Activated CD8-positive, alpha-beta T cell treated with anti-CD3 and anti-CD28 coated beads, Interleukin-2, amount 10 ng/mL, durations not matched to agents 7 days and 5 days (primary cell): ENCODE results near the gene LRRC39. TPM values are rescaled to one million over a fixed set of nuclear protein-coding genes. Genes with fewer than 3 reads are reported as not detected.

Experiments
- ATAC-seq: fragments of 150-1000 bp; cut with Tn5 transposase; one replicate; pipeline ENCODE4 v1.10.0; 2021; ENCODE audit warnings: moderate library complexity
- CTCF ChIA-PET: fragments of 350-600 bp; sonication (Branson Sonifier 250); formaldehyde crosslinking; loops from one replicate; lab custom pipeline; 2021; ENCODE audit warnings: antibody characterized with exemption; lab: Charles Lee
- POLR2A ChIA-PET: fragments of 350-600 bp; sonication (Branson Sonifier 250); formaldehyde crosslinking; loops from one replicate; lab custom pipeline; 2021; ENCODE audit warnings: antibody characterized with exemption; lab: Charles Lee
- DNase-seq: peaks from one replicate; pipeline ENCODE4 v3.0.0-alpha.2; 2020
- H3K27ac Mint-ChIP-seq: one replicate; pipeline ENCODE4 v1.8.0; 2021; ENCODE audit warnings: mild to moderate bottlenecking, mixed read lengths
- H3K27me3 Mint-ChIP-seq: one replicate; pipeline ENCODE4 v1.8.0; 2021; ENCODE audit warnings: low read depth, mixed read lengths
- H3K36me3 Mint-ChIP-seq: one replicate; pipeline ENCODE4 v1.8.0; 2021; ENCODE audit warnings: low read depth, mixed read lengths
- H3K4me1 Mint-ChIP-seq: one replicate; pipeline ENCODE4 v1.8.0; 2021; ENCODE audit warnings: low read depth, mixed read lengths
- H3K4me3 Mint-ChIP-seq: one replicate; pipeline ENCODE4 v1.8.0; 2021; ENCODE audit warnings: mild to moderate bottlenecking, mixed read lengths
- H3K9me3 Mint-ChIP-seq: one replicate; pipeline ENCODE4 v1.8.0; 2022; ENCODE audit warnings: mixed read lengths; ENCODE audit not compliant: insufficient read depth
- total RNA-seq, 2 experiments: library from RNA; stranded (reverse); gene quantifications; one replicate each; pipeline ENCODE4 v1.2.3, GENCODE V29; 2021

LRRC39 gene
- total RNA-seq, 2 experiments from 2014 or later, result 0.45 to 0.52 TPM

GRCh38 chr1:100146958-100147357, 31.1 kb downstream of the LRRC39 start:
- CTCF ChIA-PET, result no interaction called here
- POLR2A ChIA-PET, result no interaction called here
- H3K36me3 Mint-ChIP-seq, result peaks cover 37% of the 10 kb centered on the region
- ATAC-seq, result no peak
- no peak overlapping the region for H3K27ac Mint-ChIP-seq
- DNase-seq, result no peak
- H3K27me3 Mint-ChIP-seq, result no peaks in the 10 kb centered on the region
- no peaks in the 10 kb centered on the region for H3K9me3 Mint-ChIP-seq
- no peak overlapping the region for H3K4me3 Mint-ChIP-seq
- H3K4me1 Mint-ChIP-seq, result no peaks in the 10 kb centered on the region

GRCh38 chr1:100145116-100145515, 32.9 kb downstream of the LRRC39 start:
- H3K27me3 Mint-ChIP-seq, result no peaks in the 10 kb centered on the region
- POLR2A ChIA-PET, result no interaction called here
- ATAC-seq (no peak), DNase-seq (no peak)
- CTCF ChIA-PET, result no interaction called here
- H3K27ac Mint-ChIP-seq, result no peak overlapping the region
- no peak overlapping the region for H3K4me3 Mint-ChIP-seq
- H3K9me3 Mint-ChIP-seq, result no peaks in the 10 kb centered on the region
- peaks cover 44% of the 10 kb centered on the region for H3K36me3 Mint-ChIP-seq
- no peaks in the 10 kb centered on the region for H3K4me1 Mint-ChIP-seq

GRCh38 chr1:100142343-100142742, 35.7 kb downstream of the LRRC39 start:
- ChIA-PET POLR2A (no interaction called here), CTCF (interaction anchor here (1.1 kb wide), 1 partner anchor 9 kb away, joined by 4 read pairs; the partner anchor contains the start of gene TRMT13)
- Mint-ChIP-seq H3K27ac (no peak overlapping the region), H3K4me3 (no peak overlapping the region), H3K27me3 (no peaks in the 10 kb centered on the region), H3K4me1 (no peaks in the 10 kb centered on the region), H3K36me3 (peaks cover 54% of the 10 kb centered on the region), H3K9me3 (no peaks in the 10 kb centered on the region)
- DNase-seq, result no peak
- ATAC-seq, result no peak

GRCh38 chr1:100141192-100141591, 36.9 kb downstream of the LRRC39 start:
- Mint-ChIP-seq H3K4me3 (no peak overlapping the region), H3K4me1 (no peaks in the 10 kb centered on the region), H3K27me3 (no peaks in the 10 kb centered on the region), H3K36me3 (peaks cover 54% of the 10 kb centered on the region), H3K9me3 (no peaks in the 10 kb centered on the region), H3K27ac (no peak overlapping the region)
- CTCF ChIA-PET, result interaction anchor here (1.1 kb wide), 1 partner anchor 8 kb away, joined by 4 read pairs; the partner anchor contains the start of gene TRMT13
- ATAC-seq (no peak), DNase-seq (no peak)
- POLR2A ChIA-PET, result no interaction called here

- Mint-ChIP-seq H3K27ac (no peak overlapping the region), H3K4me3 (no peak overlapping the region), H3K36me3 (peaks cover 39% of the 10 kb centered on the region), H3K27me3 (no peaks in the 10 kb centered on the region), H3K4me1 (peaks cover 10% of the 10 kb centered on the region), H3K9me3 (no peaks in the 10 kb centered on the region)
- ChIA-PET POLR2A (no interaction called here), CTCF (interaction anchor here (0.6 kb wide), 1 partner anchor 9 kb away, joined by 3 read pairs; no protein-coding TSS in a partner anchor)
- no peak for ATAC-seq
- DNase-seq, result no peak
Observed at GRCh38 chr1:100137602-100138001, 40.5 kb downstream of the LRRC39 start.

- no peaks in the 10 kb centered on the region for H3K27me3 Mint-ChIP-seq
- no peaks in the 10 kb centered on the region for H3K9me3 Mint-ChIP-seq
- ChIA-PET POLR2A (no interaction called here), CTCF (no interaction called here)
- no peak for ATAC-seq
- peaks cover 33% of the 10 kb centered on the region for H3K36me3 Mint-ChIP-seq
- peaks cover 30% of the 10 kb centered on the region for H3K4me1 Mint-ChIP-seq
- H3K27ac Mint-ChIP-seq, result no peak overlapping the region
- no peak for DNase-seq
- H3K4me3 Mint-ChIP-seq, result peak overlapping the region; percentile 29
Observed at GRCh38 chr1:100134872-100135271, 43.2 kb downstream of the LRRC39 start.

GRCh38 chr1:100132566-100133477, 45.2 kb downstream of the LRRC39 start, which contains the start of the genes SASS6 and TRMT13:
Gene SASS6 (minus strand): TSS chr1:100132930. CDS start chr1:100132814, 116 bp downstream.
Gene TRMT13 (plus strand): TSS chr1:100133163. CDS start chr1:100133169, 6 bp downstream.
- Mint-ChIP-seq H3K36me3 (peaks cover 22% of the 10 kb centered on the region), H3K27ac (peak within 1 kb of the TSS; percentile 97), H3K4me3 (peak within 1 kb of the TSS; percentile 99), H3K27me3 (no peaks in the 10 kb centered on the region), H3K4me1 (peaks cover 33% of the 10 kb centered on the region), H3K9me3 (no peaks in the 10 kb centered on the region)
- POLR2A ChIA-PET, result interaction anchor here (0.5 to 1.6 kb wide), 13 partner anchors 9 to 332 kb away, joined by 3 to 12 read pairs (median 4); partner anchors contain the start of genes DBT, RTCA and SLC35A3
- CTCF ChIA-PET, result interaction anchor here (0.9 to 1.4 kb wide), 5 partner anchors 9 to 439 kb away, joined by 3 to 4 read pairs (median 3); no protein-coding TSS in a partner anchor
- DNase-seq (peak; percentile 98), ATAC-seq (peak; percentile 93)

- no peaks in the 10 kb centered on the region for H3K27me3 Mint-ChIP-seq
- H3K36me3 Mint-ChIP-seq, result peaks cover 15% of the 10 kb centered on the region
- peaks cover 33% of the 10 kb centered on the region for H3K4me1 Mint-ChIP-seq
- ATAC-seq (no peak), DNase-seq (no peak)
- CTCF ChIA-PET, result interaction anchor here (1.5 kb wide), 1 partner anchor 22 kb away, joined by 4 read pairs; no protein-coding TSS in a partner anchor
- peak overlapping the region; percentile 99 for H3K4me3 Mint-ChIP-seq
- H3K9me3 Mint-ChIP-seq, result no peaks in the 10 kb centered on the region
- POLR2A ChIA-PET, result no interaction called here
- peak overlapping the region; percentile 97 for H3K27ac Mint-ChIP-seq
Observed at GRCh38 chr1:100131623-100132022, 46.4 kb downstream of the LRRC39 start.

- Mint-ChIP-seq H3K4me1 (peaks cover 33% of the 10 kb centered on the region), H3K27ac (no peak overlapping the region), H3K36me3 (peaks cover 23% of the 10 kb centered on the region), H3K9me3 (no peaks in the 10 kb centered on the region), H3K4me3 (no peak overlapping the region), H3K27me3 (no peaks in the 10 kb centered on the region)
- ChIA-PET POLR2A (interaction anchor here (1.2 kb wide), 1 partner anchor 14 kb away, joined by 4 read pairs; no protein-coding TSS in a partner anchor), CTCF (interaction anchor here (1.5 kb wide), 1 partner anchor 23 kb away, joined by 4 read pairs; no protein-coding TSS in a partner anchor)
- ATAC-seq (no peak), DNase-seq (no peak)
Observed at GRCh38 chr1:100130552-100131077, 47.4 kb downstream of the LRRC39 start.

GRCh38 chr1:100127226-100127625, 50.8 kb downstream of the LRRC39 start:
- H3K4me1 Mint-ChIP-seq, result peaks cover 21% of the 10 kb centered on the region
- ATAC-seq, result no peak

GRCh38 chr1:100122177-100122576, 55.9 kb downstream of the LRRC39 start:
- H3K9me3 Mint-ChIP-seq, result no peaks in the 10 kb centered on the region
- no peak for DNase-seq
- H3K27ac Mint-ChIP-seq, result no peak overlapping the region
- POLR2A ChIA-PET, result interaction anchor here (0.6 kb wide), 1 partner anchor 322 kb away, joined by 3 read pairs; no protein-coding TSS in a partner anchor
- CTCF ChIA-PET, result interaction anchor here (1.2 kb wide), 1 partner anchor 40 kb away, joined by 3 read pairs; no protein-coding TSS in a partner anchor
- no peak for ATAC-seq
- H3K27me3 Mint-ChIP-seq, result no peaks in the 10 kb centered on the region
- H3K36me3 Mint-ChIP-seq, result peaks cover 38% of the 10 kb centered on the region
- H3K4me3 Mint-ChIP-seq, result no peak overlapping the region
- H3K4me1 Mint-ChIP-seq, result no peaks in the 10 kb centered on the region

More at GRCh38 chr1:100127226-100127625, 50.8 kb downstream of the LRRC39 start:
- H3K4me3 Mint-ChIP-seq, result no peak overlapping the region
- ChIA-PET POLR2A (no interaction called here), CTCF (no interaction called here)
- peaks cover 26% of the 10 kb centered on the region for H3K36me3 Mint-ChIP-seq
- H3K27me3 Mint-ChIP-seq, result no peaks in the 10 kb centered on the region
- no peak for DNase-seq
- no peak overlapping the region for H3K27ac Mint-ChIP-seq
- H3K9me3 Mint-ChIP-seq, result no peaks in the 10 kb centered on the region
